HG03432 (cell line): ENCODE measurements around the gene WASHC2C.
"Not testable (repeated sequence)": the region's sequence is repeated elsewhere in the genome, so short reads cannot be mapped to it uniquely, and the experiment has no call there.

Experiments used
- ATAC-seq: cut with Tn5 transposase; IDR thresholded peaks from one replicate; pipeline ENCODE4 v1.9.1; 2021; ENCODE audit warnings: mild to moderate bottlenecking, moderate library complexity; ENCODE audit not compliant: unreplicated experiment

The WASHC2C gene, protein sequence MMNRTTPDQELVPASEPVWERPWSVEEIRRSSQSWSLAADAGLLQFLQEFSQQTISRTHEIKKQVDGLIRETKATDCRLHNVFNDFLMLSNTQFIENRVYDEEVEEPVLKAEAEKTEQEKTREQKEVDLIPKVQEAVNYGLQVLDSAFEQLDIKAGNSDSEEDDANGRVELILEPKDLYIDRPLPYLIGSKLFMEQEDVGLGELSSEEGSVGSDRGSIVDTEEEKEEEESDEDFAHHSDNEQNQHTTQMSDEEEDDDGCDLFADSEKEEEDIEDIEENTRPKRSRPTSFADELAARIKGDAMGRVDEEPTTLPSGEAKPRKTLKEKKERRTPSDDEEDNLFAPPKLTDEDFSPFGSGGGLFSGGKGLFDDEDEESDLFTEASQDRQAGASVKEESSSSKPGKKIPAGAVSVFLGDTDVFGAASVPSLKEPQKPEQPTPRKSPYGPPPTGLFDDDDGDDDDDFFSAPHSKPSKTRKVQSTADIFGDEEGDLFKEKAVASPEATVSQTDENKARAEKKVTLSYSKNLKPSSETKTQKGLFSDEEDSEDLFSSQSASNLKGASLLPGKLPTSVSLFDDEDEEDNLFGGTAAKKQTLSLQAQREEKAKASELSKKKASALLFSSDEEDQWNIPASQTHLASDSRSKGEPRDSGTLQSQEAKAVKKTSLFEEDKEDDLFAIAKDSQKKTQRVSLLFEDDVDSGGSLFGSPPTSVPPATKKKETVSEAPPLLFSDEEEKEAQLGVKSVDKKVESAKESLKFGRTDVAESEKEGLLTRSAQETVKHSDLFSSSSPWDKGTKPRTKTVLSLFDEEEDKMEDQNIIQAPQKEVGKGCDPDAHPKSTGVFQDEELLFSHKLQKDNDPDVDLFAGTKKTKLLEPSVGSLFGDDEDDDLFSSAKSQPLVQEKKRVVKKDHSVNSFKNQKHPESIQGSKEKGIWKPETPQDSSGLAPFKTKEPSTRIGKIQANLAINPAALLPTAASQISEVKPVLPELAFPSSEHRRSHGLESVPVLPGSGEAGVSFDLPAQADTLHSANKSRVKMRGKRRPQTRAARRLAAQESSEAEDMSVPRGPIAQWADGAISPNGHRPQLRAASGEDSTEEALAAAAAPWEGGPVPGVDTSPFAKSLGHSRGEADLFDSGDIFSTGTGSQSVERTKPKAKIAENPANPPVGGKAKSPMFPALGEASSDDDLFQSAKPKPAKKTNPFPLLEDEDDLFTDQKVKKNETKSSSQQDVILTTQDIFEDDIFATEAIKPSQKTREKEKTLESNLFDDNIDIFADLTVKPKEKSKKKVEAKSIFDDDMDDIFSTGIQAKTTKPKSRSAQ (N-terminal part only)

DNA sequence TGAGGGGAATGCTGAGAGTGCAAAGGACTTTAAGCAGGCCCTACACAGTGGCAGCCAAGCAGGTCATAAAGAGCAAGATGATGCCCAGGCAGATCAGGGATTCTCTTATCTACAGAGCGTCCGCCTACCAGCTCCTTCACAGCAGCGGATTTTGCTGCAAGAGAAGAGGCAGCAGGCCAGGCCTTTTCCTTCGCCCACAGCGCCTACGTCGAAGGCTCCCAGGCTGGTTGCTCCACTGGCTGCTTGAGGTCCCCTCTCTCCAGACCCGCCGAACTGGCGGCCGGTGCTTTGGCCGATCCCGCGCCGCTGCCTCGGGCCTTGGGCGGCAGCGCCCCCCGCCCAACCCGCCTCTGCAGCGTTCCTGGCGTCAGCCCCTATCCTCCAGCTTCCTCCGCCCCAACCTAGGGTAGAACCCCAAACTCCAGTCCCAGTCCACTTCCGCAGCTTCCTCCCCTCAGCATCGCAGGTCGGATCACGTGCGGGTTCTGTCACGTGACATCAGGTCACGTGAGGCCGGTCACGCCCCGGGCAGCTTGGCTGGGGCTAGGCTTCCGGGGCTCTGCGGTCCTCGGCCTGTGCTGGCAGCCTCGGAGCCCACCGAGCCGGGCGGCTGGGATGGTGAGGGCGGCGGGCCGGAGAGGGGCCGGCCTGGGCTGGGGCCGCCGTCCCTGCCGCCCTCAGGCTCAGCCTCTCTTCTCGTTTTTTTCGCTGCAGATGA lies at the start of gene WASHC2C:
TSS of gene WASHC2C (plus strand) at position 564 of the 718 bp plus-strand sequence. CDS start at position 616, 52 bp downstream.
- ATAC-seq: peak; percentile 96

DNA sequence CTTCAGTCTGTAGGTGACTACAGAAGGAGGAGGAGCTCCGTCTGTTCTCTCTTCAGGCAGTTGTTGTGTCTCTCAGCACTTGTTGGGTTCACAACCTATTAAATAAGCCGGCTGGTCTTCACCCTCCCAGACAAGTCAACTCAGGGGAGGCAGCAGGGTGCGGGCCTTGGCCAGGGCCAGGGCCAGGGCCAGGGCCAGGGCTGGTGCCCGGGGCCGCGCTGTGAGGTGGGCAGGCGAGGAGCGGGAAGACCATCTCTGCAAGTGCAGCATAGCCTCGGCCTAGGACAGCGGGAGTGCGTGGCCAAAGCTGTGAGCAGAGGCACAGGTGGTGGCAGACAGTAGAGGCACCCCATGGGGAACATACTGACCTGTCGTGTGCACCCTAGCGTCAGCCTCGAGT lies 48.6 kb upstream of the WASHC2C start:
- not testable (repeated sequence) for ATAC-seq

DNA sequence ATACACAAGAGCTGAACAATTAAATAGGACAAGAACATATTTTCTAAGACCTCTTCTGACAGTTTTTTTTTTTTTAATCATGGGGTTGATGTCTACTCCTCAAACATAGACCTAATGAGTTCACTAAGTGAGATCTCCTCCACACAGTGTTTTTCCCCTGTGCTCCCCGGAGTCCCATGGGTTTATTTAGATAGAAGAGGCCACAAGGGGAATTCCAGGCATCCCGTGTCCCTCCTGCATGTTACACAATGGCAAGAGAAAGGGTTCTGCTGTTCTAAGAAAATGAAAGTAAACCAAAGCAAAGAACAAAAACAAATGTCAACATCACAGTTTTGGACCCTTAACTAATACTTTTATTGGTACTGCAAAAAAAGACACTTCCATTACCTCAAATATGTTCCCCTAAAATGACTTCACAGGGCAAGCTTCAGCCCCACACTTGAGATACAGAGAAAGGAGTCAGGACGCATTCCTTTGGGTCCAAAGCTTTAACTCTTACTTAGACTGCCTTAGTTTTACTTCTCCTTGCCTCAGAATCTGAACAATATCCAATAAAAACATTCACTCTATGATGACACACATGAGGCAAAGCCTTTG lies 16.8 kb upstream of the WASHC2C start:
- peak; percentile 97 for ATAC-seq

DNA sequence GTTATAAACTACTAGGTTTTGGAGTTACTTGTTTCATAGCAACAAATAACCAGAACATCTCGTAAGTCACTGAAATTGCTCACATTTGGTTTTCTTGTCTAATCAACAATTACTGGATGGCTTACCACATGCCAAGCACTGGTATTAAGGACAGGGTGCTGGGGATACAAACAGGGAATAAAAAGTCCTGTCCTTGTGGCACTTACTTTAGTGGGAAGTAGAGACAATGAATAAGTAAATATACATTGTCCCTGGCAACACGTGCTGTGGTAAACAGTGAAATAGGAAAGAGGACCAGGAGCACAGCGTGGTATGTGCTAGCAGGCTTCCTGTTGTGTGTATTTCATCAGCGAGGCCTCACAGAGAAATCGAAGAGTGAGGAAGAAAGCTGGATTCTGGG lies 15.8 kb upstream of the WASHC2C start:
- ATAC-seq: not testable (repeated sequence)

DNA sequence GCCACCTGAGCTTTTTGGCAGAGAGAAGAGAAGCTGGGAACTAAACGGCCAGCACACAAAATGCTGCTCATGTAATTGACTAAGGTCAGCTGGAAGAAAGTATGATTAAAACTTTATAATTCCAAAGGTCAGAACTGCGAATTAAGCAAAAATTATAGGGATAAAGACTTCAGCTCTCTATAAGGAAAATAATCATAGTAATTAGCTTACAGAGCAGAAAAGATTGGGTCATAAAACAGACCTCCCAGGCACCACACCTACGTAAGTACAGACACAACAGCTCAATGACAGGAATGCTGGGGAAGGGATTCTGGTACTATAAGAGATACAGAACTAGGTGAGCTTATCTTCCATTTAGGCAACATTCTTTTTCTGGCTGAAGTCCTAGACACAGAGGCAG lies 10.0 kb upstream of the WASHC2C start:
- ATAC-seq: not testable (repeated sequence)

DNA sequence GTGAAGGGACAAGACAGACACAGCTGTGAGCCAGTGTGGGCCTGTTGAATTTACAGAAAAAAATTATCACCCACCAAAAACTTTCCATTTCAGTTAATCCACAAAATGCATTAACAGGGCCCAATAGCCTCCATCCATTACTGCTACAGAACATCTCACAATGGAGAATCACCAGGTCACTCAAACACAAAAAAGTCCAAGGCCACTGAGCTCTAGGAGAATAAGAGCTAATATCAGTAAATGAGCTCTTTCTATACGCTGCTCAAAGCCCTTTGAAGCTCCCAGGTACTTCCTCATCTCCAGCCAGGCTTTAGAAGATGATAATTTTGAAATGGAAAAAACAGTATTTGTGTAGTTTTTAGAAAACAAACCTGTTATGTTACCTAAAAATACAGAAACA lies 9.4 kb upstream of the WASHC2C start:
- not testable (repeated sequence) for ATAC-seq

DNA sequence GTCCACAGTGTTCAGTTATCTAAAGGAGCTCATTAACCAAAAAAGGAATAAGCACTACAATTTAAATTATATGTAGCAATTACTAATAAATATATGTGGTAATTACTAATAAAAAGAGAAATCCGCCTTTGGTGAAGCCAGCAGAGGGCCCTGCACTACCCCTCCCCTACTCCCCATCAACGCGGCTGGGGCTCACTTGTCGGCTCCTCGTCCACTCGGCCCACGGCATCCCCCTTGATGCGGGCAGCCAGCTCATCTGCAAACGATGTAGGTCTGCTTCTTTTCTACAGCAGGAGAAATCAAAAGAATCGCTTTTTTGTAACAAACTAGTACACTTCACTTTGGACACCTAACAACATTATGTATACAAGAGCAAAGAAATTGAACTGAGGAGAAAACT lies 5.6 kb upstream of the WASHC2C start:
- not testable (repeated sequence) for ATAC-seq

DNA sequence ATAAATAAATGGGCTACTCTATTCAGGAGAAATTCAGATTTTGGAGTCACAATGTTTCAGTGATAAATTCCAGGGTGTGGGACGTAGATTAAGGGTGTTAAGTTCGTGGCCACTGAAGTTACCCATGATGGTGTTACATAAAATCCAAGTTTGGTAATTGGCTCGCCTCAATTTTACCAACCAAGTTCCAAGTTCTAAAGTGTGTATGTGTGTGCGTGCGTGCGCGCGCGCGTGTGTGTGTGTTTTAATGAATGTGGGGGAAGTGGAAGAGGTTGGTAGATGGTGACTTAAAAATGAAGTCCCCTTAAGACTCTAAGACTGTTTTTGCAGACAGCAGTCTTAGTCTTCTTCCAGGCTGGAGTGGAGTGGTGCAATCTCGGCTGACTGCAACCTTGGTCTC lies 3.2 kb upstream of the WASHC2C start:
- ATAC-seq: not testable (repeated sequence)

DNA sequence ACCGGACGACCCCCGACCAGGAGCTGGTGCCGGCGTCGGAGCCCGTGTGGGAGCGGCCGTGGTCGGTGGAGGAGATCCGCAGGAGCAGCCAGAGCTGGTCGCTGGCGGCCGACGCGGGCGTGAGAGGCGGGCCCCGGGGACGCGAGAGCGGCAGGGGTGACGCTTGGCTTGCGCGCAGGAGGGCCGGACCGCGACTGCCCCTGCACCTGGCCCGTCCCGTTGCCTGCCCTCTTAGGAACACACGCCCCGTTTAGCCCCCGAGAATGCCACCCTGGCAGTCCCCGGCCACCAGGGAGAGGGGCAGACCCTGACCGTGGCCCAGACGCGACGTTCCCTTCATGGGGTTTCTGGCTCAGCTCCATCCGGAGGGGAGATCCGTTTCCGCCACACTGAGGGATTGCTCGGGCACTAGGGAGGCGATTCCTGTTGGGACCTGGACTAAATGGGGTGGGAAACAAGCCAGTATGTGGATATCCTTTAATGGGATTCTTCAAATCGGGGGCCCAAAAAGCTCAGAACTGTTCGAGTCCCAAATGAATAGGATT lies 427 bp downstream of the WASHC2C start:
- ATAC-seq: peak; percentile 62

DNA sequence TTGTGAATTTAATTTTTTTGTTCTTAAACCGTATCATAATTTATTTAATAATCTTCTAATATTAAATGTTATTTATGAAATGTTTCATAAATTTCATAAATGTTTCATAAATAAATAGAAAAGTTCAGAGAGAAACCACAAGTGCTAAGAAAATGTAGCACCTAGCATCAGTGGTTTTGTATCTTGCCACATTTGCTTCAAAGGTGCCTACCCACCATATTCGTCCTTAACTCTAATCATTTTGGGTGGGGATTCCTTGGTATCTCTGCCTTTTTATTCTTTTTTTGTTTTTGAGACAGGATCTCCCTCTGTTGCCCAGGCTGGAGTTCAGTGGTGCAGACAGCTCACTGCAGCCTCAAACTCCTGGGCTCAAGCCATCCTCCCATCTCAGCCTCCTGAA lies 7.4 kb downstream of the WASHC2C start:
- ATAC-seq: not testable (repeated sequence)

DNA sequence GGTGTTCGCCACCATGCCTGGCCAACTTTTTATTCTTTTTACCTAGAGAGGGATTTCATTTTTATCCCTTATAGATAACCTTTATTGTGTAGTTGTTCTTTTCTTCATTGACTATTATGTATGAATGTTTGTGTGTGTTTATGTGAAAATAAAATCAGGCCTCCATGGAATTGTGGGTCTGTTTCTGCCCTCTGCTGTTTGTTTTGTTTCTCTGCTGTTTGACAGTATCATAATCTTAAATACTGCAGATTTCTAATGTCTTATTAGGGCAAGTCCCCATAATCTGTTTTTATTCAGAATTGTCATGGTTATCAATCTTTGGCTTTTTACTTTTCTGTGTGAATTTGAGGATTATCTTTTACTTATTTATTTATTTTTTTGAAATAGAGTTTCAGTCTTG lies 7.8 kb downstream of the WASHC2C start:
- ATAC-seq: not testable (repeated sequence)

DNA sequence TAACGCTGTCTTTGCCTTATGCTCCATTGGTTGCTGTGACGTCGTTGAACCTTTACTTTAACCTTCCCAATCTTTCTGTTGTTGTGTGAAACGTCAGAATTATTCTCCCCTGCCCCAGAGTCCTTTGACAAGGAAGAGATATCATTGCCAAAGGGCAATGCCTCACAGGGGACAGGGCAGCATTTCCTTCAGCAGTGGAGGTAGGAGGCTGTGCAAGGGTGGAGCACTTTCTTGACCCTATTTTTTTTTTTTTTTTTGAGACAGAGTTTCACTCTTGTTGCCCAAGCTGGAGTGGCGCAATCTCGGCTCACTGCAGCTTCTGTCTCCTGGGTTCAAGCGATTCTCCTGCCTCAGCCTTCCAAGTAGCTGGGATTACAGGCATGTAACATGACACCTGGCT lies 14.5 kb downstream of the WASHC2C start:
- not testable (repeated sequence) for ATAC-seq

DNA sequence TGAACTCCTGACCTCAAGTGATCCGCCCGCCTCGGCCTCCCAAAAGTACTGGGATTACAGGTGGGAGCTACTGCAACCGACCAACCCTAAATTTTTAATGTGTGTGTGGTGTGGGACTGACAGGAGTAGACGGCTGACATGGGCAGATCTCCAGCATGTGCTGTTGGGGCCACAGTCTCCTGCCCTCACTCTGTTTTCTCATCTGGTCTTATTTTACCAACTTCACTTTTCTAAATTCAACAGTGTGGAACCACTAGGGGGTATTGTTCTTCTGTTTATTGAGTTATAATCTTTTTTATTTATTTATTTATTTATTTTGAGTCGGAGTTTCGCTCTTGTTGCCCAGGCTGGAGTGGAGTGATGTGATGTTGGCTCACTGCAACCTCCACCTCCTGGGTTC lies 14.9 kb downstream of the WASHC2C start:
- ATAC-seq: not testable (repeated sequence)

DNA sequence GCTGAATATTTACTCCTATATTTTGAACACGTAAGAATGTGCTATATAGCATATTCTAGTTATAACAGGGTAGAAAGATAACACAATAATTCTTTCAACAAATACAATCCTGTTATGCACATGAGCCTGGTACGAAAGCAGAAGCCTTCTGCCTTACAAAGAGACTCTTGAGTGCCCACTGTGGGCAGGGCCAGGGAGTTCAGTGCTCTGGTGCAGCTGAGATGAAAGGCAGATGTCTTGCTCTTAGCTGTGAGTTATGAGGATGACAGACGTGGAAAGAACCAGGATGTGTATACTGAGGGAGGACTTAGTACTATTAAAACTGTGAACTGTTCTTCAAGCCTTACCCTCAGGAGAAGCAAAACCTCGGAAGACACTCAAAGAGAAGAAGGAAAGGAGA lies 24.1 kb downstream of the WASHC2C start:
- not testable (repeated sequence) for ATAC-seq

DNA sequence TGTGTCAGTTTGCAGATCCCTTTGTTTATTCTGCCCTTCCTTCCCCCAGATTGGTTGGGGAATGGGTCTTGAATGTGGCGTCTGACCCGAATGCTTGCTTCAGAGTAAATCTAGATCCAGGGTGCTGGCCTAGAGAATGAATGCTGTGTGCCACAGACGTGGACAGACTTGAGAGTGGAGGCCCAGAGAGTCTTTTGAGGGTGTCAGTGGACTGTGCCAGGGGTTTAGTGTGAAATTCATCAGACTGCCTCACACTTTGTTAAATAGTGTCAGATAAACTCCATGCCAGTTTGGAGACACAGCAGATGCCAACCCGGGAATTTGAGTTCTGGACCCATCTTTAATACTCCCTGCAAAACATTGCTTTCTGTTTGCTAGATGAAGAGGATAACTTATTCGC lies 25.1 kb downstream of the WASHC2C start:
- ATAC-seq: not testable (repeated sequence)

DNA sequence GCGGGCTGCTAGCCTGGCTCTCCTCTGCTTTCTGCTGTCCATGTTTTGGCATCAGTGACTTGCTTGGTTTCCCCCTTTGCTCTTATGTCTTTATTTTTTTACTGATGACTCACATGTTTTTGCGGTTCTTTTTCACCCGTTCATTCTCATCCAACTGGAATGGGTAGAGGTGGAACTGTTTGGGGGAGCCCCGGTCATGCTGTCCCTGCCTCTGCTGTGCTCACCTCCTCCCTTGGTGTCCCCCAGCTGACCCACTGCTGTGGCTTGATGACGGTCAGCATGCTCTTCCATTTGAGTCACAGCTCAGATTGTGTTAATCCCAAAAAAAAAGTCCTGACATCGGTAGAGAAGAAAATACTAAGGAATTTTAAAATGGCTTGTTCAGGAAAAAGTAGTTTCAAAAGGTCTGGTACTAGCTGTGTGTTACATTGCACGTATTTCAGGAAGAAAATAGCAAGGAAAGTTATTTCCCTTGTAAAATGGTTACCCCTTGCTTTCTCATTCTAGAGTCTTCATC lies 27.0 kb downstream of the WASHC2C start:
- ATAC-seq: not testable (repeated sequence)

DNA sequence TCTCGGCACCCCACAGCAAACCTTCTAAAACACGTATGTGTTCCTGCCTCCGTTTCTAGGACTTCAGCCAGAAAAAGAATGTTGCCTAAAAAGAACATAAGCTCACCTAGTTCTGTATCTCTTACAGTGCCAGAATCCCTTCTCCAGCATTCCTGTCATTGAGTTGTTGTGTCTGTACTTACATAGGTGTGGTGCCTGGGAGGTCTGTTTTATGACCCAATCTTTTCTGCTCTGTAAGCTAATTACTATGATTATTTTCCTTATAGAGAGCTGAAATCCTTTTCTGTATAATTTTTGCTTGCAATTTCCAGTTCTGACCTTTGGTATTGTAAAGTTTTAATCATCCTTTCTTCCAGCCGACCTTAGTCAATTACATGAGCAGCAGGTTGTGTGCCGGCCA lies 28.0 kb downstream of the WASHC2C start:
- ATAC-seq: not testable (repeated sequence)

DNA sequence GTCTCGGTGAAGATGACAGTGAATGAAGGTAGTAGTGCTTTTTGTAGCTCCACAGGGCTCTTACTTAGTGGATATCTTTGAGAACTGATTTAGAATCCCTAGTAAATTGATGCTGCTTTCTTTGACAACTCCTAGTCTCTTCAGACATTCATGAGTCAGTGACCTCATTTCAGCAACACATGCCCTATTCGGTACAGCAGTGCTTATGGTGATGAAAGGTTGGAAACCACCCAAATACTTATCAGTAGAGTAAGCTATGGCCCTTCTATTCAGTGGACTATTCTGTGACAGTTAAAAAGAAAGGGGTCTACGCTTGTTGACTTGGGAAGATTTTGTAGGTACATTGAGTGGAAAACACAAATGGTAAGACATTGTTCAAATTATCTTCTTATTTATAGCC lies 29.0 kb downstream of the WASHC2C start:
- not testable (repeated sequence) for ATAC-seq
